Tibial nerve (tissue), 4 donors: ENCODE data around the gene ZC3H8.

Source experiments
- CTCF ChIP-seq, 5 experiments: fragments of 200-600 bp in 3 of 5; fragments of 450-650 bp in 2 of 5; sonication (generic) in 3 of 5; IDR thresholded peaks; one replicate each; pipeline ENCODE4 v1.5.1; 2016 to 2019; ENCODE audit warnings: antibody characterized with exemption in 5 of 5, mild to moderate bottlenecking in 3 of 5, moderate library complexity in 2 of 5
- EP300 ChIP-seq, 2 donors: sonication (generic); formaldehyde crosslinking; IDR thresholded peaks; one replicate each; pipeline ENCODE4 v1.6.1; 2017; ENCODE audit warnings: antibody characterized with exemption in 2 of 2, mild to moderate bottlenecking in 1 of 2
- POLR2A ChIP-seq, 2 donors: fragments of 450-650 bp; IDR thresholded peaks; one replicate each; pipeline ENCODE4 v1.6.1; 2017; ENCODE audit warnings: antibody characterized with exemption in 2 of 2, mild to moderate bottlenecking in 2 of 2, moderate library complexity in 2 of 2

- no peak for TF ChIP-seq CTCF (IDR thresholded peaks at IDR 0.05)
- no peak for TF ChIP-seq POLR2A (IDR thresholded peaks at IDR 0.05)
- no peak for TF ChIP-seq EP300 (IDR thresholded peaks at IDR 0.05)
Measured at GRCh38 chr2:112201696-112202430, 53.0 kb downstream of the ZC3H8 start.
